Epidermal melanocyte (primary cell): ENCODE measurements around the gene TAX1BP1.

ENCODE experiments used
- DNase-seq: peaks from one replicate; pipeline ENCODE4 v3.0.0; 2011; ENCODE audit warnings: low spot score; ENCODE audit not compliant: insufficient read length

TAX1BP1 gene

DNA sequence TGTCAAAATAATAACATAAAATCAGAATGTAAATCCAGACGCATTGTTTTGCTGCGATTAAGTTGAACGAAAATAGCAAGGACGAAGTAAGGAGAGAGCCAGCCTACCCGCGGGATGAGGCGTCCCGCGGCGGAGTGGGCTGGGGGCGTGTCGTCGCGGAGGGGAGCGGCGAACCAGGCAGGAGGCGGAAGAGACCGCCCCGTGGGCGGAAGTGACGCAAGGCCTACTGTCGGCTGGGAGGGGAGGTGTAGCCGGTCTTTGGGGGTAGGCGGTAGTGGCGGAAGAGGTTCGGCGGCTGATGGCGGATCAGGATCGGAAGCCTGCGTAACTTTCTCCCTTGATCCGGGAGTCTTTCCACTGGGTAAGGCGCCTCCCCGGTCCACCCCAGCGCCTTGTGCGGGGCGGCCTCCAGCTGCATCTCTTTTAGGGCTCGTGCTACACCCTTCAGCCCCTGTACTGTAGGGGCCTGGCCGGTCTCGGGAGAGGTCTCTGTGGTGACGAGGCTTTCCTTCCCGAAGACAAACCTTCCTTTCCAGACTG is at the start of gene TAX1BP1:
Gene TAX1BP1 (plus strand): TSS at position 254 of the 540 bp plus-strand sequence. CDS start 8,363 bp downstream, outside the sequence.
- DNase-seq: peak; percentile 75

DNA sequence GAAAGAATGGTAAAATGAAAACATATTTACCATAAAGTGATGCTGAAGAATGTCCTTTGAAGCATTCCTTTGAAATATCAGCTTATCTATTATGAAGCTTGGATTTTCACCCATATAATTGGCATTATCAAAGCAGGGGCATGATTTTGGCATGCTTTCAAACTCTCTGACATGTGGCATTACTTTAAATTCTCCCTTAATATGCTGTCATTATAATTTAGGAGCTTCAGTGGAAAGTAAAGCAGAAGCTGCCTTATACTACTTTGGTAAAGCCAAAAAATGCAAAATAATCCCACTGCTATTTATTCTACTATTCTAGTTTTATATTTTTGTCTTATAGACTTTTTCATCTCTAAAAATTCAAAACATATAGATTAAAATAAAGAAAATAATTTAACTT is 49.3 kb upstream of the TAX1BP1 start:
- DNase-seq: no peak

DNA sequence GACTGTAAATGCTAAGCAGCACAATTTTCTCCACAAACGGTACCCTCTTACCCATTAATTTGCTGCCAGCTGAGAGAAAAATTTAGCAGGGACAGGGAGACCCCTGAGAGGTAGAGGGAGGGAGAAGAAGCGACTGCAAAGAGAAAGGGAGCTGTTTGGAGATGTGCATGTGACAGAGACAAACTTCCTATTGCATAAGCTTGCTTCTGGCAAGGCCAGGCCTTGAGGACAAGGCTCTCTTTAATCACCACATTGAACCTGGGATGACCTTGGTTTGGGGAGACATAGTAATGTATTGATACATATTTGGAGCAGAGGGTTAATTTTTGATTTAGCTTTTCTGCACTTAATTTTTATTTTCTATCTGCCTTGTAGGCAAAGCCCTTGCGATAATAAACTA is 46.2 kb upstream of the TAX1BP1 start:
- DNase-seq: no peak

DNA sequence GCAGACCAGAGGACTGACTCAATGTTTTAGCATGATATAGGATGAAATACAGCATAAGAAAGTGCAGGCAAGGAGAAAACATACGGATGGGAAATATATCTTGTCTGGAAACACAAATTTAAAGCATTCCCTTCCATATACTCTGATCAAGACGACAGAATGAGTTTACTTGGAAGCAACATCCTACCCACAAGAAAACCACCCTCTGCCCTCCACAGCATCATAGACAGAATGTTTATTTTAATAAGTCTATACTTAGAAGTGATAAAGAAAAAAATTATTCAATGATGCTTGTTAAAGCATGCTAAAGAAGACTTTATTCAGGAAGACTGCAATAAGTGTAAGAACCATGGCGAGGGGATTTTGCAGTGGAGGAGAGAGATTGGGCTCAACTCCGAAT is 44.9 kb upstream of the TAX1BP1 start:
- no peak for DNase-seq

DNA sequence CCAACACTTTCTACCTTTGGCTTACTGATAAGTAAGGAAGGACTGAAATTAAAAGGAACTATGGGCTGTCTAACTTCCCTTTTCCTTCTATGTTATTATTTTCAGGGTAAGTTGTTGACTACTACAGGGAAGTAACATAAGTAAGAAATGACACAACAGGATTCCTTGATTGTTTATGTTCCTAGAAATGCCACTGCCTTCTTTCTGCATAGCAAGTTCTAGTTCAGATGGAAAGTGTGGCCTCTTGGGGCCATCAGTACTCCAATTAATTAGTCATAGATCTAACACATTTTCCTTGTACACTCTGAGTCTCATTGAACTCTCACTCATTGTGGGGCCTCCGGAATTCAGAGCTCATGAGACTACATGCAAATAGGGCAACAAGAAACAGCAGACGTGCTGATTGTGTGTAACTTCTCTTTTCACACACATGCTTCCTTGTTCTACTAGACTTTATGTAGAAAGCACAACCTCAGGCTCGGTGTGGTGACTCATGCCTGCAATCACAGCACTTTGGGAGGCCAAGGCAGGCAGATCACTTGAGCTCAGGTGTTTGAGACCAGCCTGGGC is 42.0 kb upstream of the TAX1BP1 start:
- DNase-seq: no peak

DNA sequence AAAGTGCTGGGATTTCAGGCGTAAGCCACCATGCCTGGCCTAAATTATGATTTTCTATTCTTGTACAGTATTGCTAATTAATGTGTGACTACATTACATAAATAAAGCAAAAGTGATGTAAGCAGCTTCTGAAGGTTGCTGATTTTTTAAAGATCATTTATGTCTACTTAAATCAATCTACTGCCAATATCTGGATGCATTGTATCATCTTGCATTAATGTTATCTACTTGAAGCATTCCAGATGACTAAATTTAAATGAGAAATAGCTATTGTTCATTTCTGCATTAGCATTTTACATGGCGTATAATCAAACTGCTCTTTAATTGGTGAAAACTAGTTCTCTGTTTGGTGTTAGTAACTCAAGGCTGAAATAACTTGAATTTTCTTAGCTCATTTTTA is 40.2 kb upstream of the TAX1BP1 start:
- DNase-seq: no peak

DNA sequence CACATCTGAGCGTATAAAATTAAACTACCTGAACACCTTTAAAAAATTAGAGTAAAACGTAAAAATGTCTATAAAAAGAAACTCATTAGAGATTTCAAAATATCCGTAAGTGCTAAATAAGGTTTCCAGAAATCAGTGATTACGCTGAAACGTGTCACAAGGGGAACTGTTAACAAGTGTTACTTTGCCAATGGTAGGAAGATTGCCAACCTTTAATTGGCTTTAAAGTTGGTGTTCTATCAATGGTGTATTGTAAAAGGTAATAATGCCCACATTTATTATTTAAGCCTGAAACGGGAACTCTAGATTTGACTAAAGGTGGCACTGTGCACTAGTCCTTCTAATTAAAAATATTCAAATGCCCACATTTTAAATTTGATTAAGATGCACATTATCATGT is 39.5 kb upstream of the TAX1BP1 start:
- no peak for DNase-seq

DNA sequence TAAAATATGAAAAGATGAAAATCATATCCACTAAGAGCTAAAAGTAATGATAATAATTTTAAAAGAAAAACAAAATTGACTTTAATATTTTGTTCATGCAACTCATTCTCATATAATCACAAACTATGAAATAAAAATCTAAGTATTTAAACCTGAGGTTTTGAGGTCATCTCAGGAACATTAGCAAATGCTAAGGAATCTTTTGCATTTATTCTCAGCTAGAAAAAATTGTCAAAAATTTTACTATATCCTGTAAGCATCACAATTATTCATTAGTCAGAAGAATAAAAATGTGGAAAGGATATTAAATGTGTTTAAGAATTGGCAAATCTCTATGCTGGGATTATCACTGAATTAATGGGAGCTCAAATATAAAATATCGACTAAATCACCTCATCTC is 36.8 kb upstream of the TAX1BP1 start:
- DNase-seq: no peak

DNA sequence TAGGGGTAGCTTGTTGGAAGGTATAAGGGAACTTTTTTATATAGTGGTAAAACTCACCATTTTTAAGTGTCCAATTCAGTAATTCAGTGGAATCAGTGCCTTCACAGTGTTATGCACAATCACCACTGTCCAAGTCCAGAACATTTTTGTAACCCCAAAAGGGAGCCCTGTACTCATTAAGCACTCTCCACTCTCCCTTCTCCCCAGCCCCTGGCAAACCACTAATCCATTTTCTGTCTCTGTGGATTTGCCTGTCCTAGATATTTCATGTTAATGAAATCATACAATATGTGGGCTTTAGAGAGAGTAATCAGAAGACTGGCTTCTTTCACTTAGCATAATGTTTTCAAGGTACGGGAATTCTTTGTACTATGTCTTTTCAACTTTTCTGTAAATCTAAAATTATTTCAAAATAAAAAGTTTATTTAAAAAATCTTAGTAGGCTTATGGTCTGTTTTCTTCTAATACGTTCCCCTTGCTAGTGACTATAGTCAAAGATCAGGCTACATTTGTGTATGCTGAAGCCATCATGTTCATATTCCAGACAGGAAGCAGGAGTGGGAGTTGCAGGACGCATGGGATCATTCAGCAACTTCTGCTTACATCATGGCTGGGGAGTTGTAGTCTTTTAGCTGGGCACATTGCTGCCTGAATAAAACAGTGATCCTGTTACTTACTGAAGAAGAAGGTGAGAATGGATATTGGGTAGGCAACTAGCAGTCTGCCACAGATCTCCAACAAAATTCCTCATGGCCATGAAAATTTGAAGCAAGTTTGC is 35.4 kb upstream of the TAX1BP1 start:
- no peak for DNase-seq

DNA sequence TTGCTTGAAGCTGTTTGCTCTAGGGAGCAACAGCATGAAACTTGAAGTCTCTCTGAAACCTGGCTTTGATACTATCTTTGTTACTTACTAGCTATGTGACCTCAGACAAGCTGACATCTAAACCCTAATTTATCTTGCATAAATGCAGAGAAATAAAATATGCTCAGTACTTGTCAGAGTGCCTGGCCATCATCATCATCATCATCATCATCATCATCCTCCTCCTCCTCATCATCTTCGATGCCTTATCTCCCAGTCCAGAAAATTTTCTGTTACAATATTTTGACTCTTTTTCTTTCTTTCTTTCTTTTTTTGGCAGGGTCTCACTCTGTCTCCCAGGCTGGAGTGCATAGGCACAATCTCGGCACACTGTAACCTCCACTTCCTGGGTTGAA is 34.8 kb upstream of the TAX1BP1 start:
- DNase-seq: no peak

DNA sequence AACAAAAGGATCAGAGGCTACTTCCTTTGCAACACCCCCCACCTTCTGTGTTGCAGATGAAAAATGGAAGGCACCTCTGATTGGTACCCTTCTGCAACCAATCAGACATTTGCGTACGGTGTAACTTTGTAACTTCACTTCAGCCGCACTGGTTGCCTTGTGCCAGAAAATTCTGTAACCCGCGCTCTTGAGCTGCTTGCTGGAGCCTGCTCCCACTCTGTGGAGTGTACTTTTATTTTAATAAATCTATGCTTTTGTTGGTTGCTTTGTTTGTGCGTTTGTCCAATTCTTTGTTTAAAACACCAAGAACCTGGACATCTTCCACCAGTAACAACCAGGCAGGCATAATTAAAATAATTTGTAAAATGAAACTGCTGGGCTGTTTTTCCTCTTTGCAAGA is 31.5 kb upstream of the TAX1BP1 start:
- no peak for DNase-seq

DNA sequence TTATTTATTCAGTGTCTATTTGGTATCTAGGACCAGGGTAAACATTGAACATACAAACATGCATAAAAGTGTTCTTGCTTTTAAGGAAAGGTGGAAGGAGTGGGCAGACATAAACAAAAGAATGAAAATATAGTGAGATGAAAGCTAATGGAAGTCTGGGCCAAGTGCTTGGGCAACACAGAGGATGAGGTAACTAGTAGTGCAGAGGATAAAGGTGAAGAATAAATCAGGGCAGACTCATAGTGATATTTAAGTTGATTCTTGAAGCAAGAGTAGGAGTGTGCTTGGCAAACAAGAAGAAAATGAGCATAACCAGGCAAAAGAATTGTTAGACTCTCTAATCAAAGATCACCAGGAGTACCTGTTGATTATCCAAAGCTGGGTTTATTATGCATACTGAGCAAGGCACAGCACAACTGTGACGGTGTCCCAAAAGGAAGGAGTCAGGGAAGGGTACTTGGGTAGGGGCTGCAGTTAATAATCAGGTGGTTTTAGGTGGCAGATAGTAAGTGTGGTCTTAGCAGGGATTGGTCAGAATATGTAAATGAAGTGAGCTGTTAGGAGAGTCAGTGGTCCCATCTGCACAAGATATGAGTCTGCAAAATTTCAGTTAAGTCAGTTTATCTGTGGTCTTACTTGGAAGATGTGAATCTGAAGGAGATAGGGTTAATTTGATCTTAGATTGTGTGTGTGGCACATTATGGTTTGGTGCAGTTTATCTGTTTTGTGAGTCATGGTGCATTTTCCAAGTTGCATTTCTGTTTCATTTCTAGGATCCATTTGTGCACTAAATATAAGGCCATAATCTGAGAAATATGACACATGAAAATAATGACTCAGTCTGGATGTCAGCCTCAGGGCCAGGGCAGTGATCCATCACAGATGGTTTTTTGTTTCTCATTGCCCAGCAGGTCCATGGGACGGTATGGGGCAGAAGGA is 30.6 kb upstream of the TAX1BP1 start:
- DNase-seq: no peak

DNA sequence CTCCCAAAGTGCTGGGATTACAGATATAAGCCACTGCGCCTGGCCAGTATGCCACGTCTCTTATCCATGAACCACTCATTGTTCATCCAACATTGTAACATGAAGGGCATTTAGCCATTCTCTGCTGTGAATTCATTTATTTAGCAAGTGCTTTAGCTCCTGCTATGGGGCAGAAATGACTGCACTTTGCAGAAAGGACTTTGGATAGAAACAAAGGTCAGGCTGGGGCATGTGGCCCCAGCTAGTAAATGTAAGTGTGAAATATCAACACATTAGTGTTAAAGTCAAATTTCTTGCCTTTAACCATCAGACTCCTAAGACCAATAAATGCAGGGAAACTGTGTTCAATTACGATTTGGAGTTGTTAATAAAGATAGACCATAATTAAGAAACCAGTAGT is 27.7 kb upstream of the TAX1BP1 start:
- no peak for DNase-seq

DNA sequence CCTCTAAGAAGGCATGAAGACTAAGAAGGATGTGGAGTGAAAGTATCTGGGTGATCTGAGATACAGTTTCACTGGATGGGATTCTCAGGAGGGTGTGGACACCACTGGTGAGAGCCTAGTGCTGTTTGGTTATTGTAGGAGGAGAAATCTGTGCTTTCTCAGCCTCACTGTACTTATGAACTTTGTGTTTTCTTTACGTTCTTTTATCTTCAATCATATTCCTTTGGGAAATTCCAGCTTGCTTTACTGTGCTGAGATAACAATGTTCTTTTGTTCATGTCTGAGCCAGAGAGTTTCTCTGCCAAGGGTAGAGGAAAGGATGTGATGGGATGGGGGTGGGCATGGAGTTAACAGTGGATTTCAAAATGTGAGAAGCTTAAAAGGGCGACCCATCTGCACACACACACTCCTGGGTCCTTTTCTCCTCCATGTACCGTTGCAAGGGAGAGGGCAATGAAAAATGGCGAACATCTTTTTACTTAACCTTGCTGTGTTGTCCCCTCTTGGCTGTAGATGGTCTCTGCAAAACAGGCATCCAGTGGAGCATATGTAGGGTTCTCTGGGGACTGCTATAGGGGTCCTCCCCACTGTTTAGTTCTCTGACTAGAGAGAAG is 25.0 kb upstream of the TAX1BP1 start:
- DNase-seq: no peak

DNA sequence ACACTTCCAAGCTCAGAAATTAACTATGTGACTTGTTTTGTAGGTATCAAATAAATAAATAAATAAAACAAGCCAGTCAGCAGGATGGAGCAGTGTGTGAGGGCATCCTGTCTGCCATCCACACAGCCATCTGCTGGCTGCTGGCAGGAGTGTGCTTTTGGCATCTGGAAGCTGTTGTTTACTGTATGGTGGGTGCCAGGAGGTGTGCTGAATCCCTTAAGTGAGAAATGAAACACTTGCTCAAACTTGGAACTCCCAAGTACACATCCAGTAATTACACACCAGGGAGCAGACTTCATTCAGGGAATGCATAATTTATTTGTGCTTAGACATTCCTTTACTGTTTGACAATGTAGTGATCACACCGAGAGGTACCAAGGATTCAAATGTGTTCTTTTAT is 16.9 kb upstream of the TAX1BP1 start:
- no peak for DNase-seq

DNA sequence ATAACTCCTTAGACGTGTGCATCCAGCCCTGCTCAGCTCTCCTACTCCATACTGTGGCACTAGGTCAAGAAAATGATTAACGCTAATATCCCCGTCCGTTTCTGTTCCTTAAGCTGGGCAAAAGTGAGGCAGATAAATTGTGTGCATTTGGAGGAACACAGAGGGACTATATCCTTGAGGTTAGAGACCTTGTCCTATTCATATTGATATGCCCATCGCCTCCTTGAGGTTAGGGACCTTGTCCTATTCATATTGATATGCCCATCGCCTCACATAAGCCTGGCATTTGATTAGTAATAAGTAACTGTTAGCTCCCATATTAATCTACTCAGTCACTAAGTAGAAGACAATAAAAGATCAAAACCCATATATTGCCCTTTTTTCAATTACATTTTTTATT is 12.9 kb upstream of the TAX1BP1 start:
- no peak for DNase-seq

DNA sequence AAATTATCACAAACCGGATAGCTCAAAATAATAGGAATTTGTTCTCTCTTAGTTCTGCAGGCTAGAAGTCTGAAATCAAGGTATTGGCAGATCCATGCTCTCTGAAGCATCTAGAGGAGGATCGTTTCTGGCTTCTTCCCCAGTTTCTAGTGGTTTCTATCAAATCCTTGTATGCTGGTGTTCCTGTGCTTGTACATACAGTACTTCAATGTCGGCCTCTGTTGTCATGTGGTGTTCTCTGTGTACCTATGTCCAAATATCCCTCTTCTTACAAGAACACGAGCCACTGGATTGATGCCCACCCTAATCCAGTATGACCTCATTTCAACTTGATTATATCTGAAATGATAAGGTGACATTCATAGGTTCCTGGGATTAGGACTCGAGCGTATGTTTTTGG is 9.8 kb upstream of the TAX1BP1 start:
- DNase-seq: no peak

DNA sequence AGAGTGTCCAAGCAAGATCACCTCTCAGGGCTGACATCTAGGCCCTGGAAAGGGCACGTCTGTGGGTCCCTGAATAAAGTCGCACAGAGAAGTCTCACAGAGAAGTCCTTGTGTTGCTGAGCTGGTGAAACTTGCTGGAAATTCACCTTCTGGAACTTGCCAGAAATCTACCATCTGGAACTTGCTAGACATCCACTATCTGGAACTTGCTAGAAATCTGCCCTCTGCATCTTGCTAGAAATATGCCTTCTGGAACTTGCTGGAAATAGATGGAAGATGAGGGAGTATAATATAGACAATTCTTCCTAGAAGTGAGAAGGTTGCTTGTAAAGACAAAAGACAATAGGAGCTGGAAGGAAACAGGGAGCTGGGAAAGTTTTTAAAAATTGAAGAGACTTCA is 5.4 kb upstream of the TAX1BP1 start:
- no peak for DNase-seq

DNA sequence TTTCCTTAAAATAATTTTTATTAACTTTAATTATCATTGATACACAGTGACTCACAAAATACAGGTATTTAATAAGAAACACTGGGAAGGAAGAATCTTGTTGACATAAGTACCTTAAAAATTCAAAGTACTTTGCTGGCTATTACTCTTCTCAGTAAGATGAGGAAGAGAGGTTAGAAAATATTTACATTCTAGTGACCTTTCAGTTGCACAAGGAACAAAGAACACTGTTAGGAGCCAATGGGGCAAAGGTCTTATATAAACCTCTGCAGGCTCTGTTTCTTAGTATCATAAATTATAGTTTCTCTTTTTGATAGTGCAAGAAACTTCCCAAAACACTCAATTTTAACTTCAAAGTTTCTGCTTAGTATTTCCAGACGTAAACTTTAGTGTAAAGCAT is 4.8 kb upstream of the TAX1BP1 start:
- DNase-seq: no peak

DNA sequence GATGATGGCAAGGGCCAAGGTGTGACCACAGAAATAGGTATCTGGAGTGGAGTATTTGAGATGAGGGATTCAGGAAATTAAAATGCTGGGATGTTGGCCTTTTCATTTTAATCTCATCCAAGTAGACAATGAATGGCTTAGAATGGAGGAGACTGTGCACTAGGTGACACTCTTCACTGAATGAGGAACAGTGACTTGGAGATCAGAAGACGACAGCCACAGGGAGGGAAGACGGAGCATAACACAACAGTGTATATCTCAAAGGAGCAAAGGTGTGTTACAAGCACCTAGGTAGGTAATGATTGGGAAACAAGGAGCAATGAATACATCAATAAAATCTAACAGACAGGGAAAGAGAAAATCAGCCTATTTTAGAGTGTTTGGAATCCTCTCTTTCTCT is 4.1 kb upstream of the TAX1BP1 start:
- no peak for DNase-seq

DNA sequence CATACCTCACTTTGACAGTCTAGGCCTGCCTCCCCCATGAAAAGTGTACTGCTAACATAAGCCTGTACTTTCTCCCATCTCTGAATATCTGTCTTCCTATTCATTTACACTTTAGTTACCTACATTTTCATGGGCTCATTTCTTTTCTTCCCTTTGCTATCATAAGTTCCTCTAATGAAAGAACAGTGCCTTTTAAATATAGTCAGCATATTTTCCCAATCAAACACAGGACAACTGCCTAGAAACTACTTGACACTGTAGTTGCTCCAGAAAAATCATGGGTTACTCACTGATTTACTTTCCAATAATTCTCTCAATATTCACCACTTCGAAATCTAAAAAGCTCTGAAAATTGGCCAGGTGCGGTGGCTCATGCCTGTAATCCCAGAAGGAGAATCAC is 2.8 kb upstream of the TAX1BP1 start:
- no peak for DNase-seq

DNA sequence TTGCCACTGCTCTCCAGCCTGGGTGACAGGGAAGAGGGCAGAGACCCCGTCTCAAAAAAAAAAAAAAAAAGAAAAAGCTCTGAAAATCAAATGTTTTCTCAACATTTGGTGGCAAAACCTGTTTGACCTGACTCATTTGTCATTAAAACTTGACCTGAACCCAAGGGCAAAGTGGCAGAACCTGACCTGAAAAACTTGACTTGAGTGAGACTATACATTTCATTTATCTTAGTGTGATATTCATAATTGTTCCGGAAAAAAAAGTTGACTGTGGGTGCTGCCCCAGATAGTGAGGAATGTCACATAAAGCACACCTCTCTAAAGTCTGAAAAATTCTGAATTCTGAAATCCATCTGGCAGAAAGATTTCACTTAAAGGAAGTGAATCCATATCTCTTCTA is 2.3 kb upstream of the TAX1BP1 start:
- DNase-seq: no peak
